Fibroblast of skin of left quadriceps (primary cell): Measurements from ENCODE around the gene PDHX.
A peak's percentile ranks its signal among the peaks of the same experiment; 100 is the strongest.

Experiments used
- DNase-seq, 2 experiments: peaks; one replicate each; pipeline ENCODE4 v3.0.0-alpha.2; 2013; ENCODE audit warnings: low read depth in 2 of 2

Gene PDHX

GRCh38 chr11:34953955-34954354, 37.5 kb downstream of the PDHX start:
- DNase-seq, result no peak

GRCh38 chr11:34957206-34957605, 40.8 kb downstream of the PDHX start:
- no peak for DNase-seq

- DNase-seq, result no peak
These were observed 41.2 kb downstream of the PDHX start for GRCh38 chr11:34957606-34958005.

- DNase-seq, result no peak
These were observed 43.4 kb downstream of the PDHX start for GRCh38 chr11:34959770-34960169.

GRCh38 chr11:34960277-34960676, 43.9 kb downstream of the PDHX start:
- DNase-seq, result no peak

GRCh38 chr11:34962034-34962433, 45.6 kb downstream of the PDHX start:
- no peak for DNase-seq

GRCh38 chr11:34963351-34963750, 46.9 kb downstream of the PDHX start:
- no peak for DNase-seq

GRCh38 chr11:34964610-34965331, 48.4 kb downstream of the PDHX start:
- no peak for DNase-seq

- no peak for DNase-seq
These were observed 52.4 kb downstream of the PDHX start for GRCh38 chr11:34968862-34969261.

GRCh38 chr11:34970033-34970432, 53.6 kb downstream of the PDHX start:
- DNase-seq, result no peak

GRCh38 chr11:34970480-34970879, 54.1 kb downstream of the PDHX start:
- DNase-seq, result no peak

GRCh38 chr11:34971928-34972327, 55.5 kb downstream of the PDHX start:
- DNase-seq, result no peak

- DNase-seq, result no peak
These were observed 55.9 kb downstream of the PDHX start for GRCh38 chr11:34972366-34972765.

- DNase-seq, result peak in 1 of 2 experiments; percentile 29
These were observed 56.5 kb downstream of the PDHX start for GRCh38 chr11:34972892-34973291.

- DNase-seq, result no peak
These were observed 59.1 kb downstream of the PDHX start for GRCh38 chr11:34975482-34975881.

GRCh38 chr11:34976496-34977088, 60.2 kb downstream of the PDHX start:
- DNase-seq, result no peak

GRCh38 chr11:34977089-34977912, 60.9 kb downstream of the PDHX start:
- DNase-seq, result peak; percentile 84 to 85

GRCh38 chr11:34978236-34979191, 62.1 kb downstream of the PDHX start:
- no peak for DNase-seq

GRCh38 chr11:34984514-34984913, 68.1 kb downstream of the PDHX start:
- no peak for DNase-seq

GRCh38 chr11:34986883-34987520, 70.6 kb downstream of the PDHX start:
- DNase-seq, result no peak

GRCh38 chr11:34987617-34988016, 71.2 kb downstream of the PDHX start:
- DNase-seq, result no peak
